Naive thymus-derived CD4-positive, alpha-beta T cell (primary cell): ENCODE data around the gene SCG5. TPM values are rescaled to one million over a fixed set of nuclear protein-coding genes. Genes with fewer than 3 reads are reported as not detected.
"Not testable (repeated sequence)": the region's sequence is repeated elsewhere in the genome, so short reads cannot be mapped to it uniquely, and the experiment has no call there.

Source experiments
- ATAC-seq: fragments of 150-1000 bp; cut with Tn5 transposase; 2 replicates; pipeline ENCODE4 v1.10.0; 2021; ENCODE audit warnings: mild to moderate bottlenecking, moderate library complexity
- CTCF ChIA-PET: fragments of 350-600 bp; sonication (Branson Sonifier 250); formaldehyde crosslinking; loops from one replicate; lab custom pipeline; 2021; ENCODE audit warnings: antibody characterized with exemption; lab: Charles Lee
- POLR2A ChIA-PET: fragments of 350-600 bp; sonication (Branson Sonifier 250); formaldehyde crosslinking; loops from one replicate; lab custom pipeline; 2021; ENCODE audit warnings: antibody characterized with exemption, inconsistent platforms; lab: Charles Lee
- DNase-seq, 9 donors: peaks; one replicate each; pipeline versions ENCODE4 v3.0.0 to v3.0.0-alpha.2; 2020 to 2022; ENCODE audit warnings: mixed read lengths in 1 of 9
- H3K27ac ChIP-seq: one replicate; pipeline ENCODE4 v1.7.0; 2013; ENCODE audit warnings: mild to moderate bottlenecking, low read depth, low read length, moderate library complexity
- H3K27me3 ChIP-seq, 2 donors: one replicate each; pipeline ENCODE4 v1.7.0; 2013; ENCODE audit warnings: low read length in 2 of 2, mild to moderate bottlenecking in 2 of 2, moderate library complexity in 2 of 2; ENCODE audit not compliant: control insufficient read depth in 2 of 2, insufficient read depth in 2 of 2
- H3K36me3 ChIP-seq, 3 experiments: 1 replicate in 2 of 3; 2 replicates in 1 of 3; pipeline ENCODE4 v1.7.0; 2013; ENCODE audit warnings: low read length in 3 of 3, mild to moderate bottlenecking in 3 of 3, moderate library complexity in 1 of 3; ENCODE audit not compliant: insufficient read depth in 3 of 3, control insufficient read depth in 2 of 3
- H3K4me1 ChIP-seq, 2 donors: one replicate each; pipeline ENCODE4 v1.7.0; 2013; ENCODE audit warnings: low read length in 2 of 2, mild to moderate bottlenecking in 2 of 2, moderate library complexity in 1 of 2; ENCODE audit not compliant: control insufficient read depth in 2 of 2, insufficient read depth in 2 of 2
- H3K4me3 ChIP-seq: 2 replicates; pipeline ENCODE4 v1.7.0; 2013; ENCODE audit warnings: mild to moderate bottlenecking, low read length
- H3K9me3 ChIP-seq, 3 experiments: 1 replicate in 2 of 3; 2 replicates in 1 of 3; pipeline ENCODE4 v1.7.0; 2013; ENCODE audit warnings: low read length in 3 of 3; ENCODE audit not compliant: control insufficient read depth in 2 of 3
- H3K27ac Mint-ChIP-seq, 9 donors: one replicate each; pipeline ENCODE4 v1.8.0; 2020 to 2022; ENCODE audit warnings: mixed read lengths in 9 of 9, mild to moderate bottlenecking in 8 of 9, moderate library complexity in 5 of 9, inconsistent platforms in 2 of 9
- H3K27me3 Mint-ChIP-seq, 5 donors: one replicate each; pipeline ENCODE4 v1.8.0; 2021 to 2022; ENCODE audit warnings: mixed read lengths in 5 of 5, mild to moderate bottlenecking in 1 of 5
- H3K36me3 Mint-ChIP-seq, 5 donors: one replicate each; pipeline ENCODE4 v1.8.0; 2020 to 2022; ENCODE audit warnings: mixed read lengths in 5 of 5, mild to moderate bottlenecking in 3 of 5, inconsistent platforms in 1 of 5
- H3K4me1 Mint-ChIP-seq, 7 donors: one replicate each; pipeline ENCODE4 v1.8.0; 2020 to 2022; ENCODE audit warnings: mixed read lengths in 7 of 7, mild to moderate bottlenecking in 3 of 7, inconsistent platforms in 1 of 7
- H3K4me3 Mint-ChIP-seq, 10 donors: one replicate each; pipeline ENCODE4 v1.8.0; 2020 to 2022; ENCODE audit warnings: mild to moderate bottlenecking in 10 of 10, mixed read lengths in 10 of 10, moderate library complexity in 6 of 10, inconsistent platforms in 2 of 10
- H3K9me3 Mint-ChIP-seq, 11 donors: one replicate each; pipeline ENCODE4 v1.8.0; 2020 to 2022; ENCODE audit warnings: mixed read lengths in 11 of 11, mild to moderate bottlenecking in 4 of 11, inconsistent platforms in 1 of 11, moderate library complexity in 1 of 11
- intact Hi-C, 2 donors: fragments of 100-400 bp; cut with micrococcal nuclease; formaldehyde crosslinking; loops; one replicate each; pipeline ENCODE4 v1.15.1; 2023
- polyA plus RNA-seq, 2 donors: library from polyadenylated mRNA; unstranded; fragments of 300-500 nt; fragmentation: Illumina TruSeq; gene quantifications; one replicate each; pipeline ENCODE4 v1.2.3, GENCODE V29; 2021
- total RNA-seq, 6 experiments: library from RNA in 5 of 6; stranded (reverse) in 5 of 6; gene quantifications; 1 replicate in 5 of 6; 2 replicates in 1 of 6; pipeline ENCODE4 v1.2.3 and lab custom pipeline; 2021 to 2026

Gene SCG5
- 1 to 10 TPM in 1 of 5 experiments, under 1 TPM in 3, not detected in 1; 0.37 to 2.8 (median 0.68) TPM for total RNA-seq
- polyA plus RNA-seq: under 1 TPM in 1 of 2 donors, not detected in 1; 0.49 TPM
- total RNA-seq (lab: John Stamatoyannopoulos, UW): not detected

DNA sequence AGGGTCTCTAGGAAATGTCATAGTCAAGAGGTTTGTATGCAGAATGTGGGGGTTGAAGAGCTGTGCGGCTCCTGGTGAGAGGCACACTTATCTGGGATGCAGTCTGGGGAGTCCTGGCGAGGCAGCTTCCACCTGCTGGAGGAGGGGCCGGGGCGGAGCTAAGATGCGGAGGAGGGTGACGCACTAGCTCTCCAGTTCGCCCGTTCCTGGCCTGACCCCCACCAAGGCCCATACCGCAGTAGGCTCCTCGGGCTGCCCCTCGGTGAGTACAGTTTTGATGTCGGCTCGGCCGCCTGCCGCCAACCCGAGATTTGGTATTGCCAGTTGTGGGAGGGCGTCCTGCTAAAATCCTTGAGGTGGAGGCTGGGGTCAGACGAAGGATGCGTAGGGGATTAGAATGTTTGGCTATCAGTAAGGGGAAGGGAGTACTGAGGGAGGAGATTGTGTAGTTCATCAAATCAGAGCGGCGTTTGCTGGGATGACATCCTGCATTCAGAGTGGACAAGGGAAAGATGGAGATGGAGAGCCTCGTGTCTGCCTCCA lies at the start of gene SCG5:
SCG5 (plus strand) TSS at position 194 of the 543 bp plus-strand sequence. CDS start 1,883 bp downstream, outside the sequence.
- Histone ChIP-seq H3K4me1 (no peaks in the 10 kb centered on the region), H3K27me3 (no peaks in the 10 kb centered on the region), H3K9me3 (no peaks in the 10 kb centered on the region), H3K36me3 (peaks cover 0 to 6% (median 0%) of the 10 kb centered on the region in 3 experiments), H3K4me3 (no peak within 1 kb of the TSS), H3K27ac (no peak within 1 kb of the TSS)
- DNase-seq: no peak
- no peaks in the 10 kb centered on the region for H3K9me3 Mint-ChIP-seq
- intact Hi-C loops: no loop called here
- peak within 1 kb of the TSS in 1 of 9 donors; percentile 1 for H3K27ac Mint-ChIP-seq
- ATAC-seq: no peak
- peak within 1 kb of the TSS in 3 of 10 donors; percentile 0 to 24 (median 15) for H3K4me3 Mint-ChIP-seq
- H3K27me3 Mint-ChIP-seq: peaks cover 0 to 15% (median 9%) of the 10 kb centered on the region in 5 donors
- H3K36me3 Mint-ChIP-seq: peaks cover 0 to 15% (median 5%) of the 10 kb centered on the region in 5 donors
- POLR2A ChIA-PET: no interaction called here
- peaks cover 0 to 12% (median 0%) of the 10 kb centered on the region in 7 donors for H3K4me1 Mint-ChIP-seq
- CTCF ChIA-PET: no interaction called here

- CTCF ChIA-PET, H3K36me3 ChIP-seq, DNase-seq, H3K27ac ChIP-seq, H3K4me3 Mint-ChIP-seq, H3K36me3 Mint-ChIP-seq, H3K9me3 ChIP-seq, POLR2A ChIA-PET, H3K9me3 Mint-ChIP-seq, intact Hi-C loops, H3K27ac Mint-ChIP-seq, H3K27me3 Mint-ChIP-seq, H3K27me3 ChIP-seq, ATAC-seq, H3K4me3 ChIP-seq, H3K4me1 ChIP-seq, H3K4me1 Mint-ChIP-seq: not testable (repeated sequence)
Observed at GRCh38 chr15:32593151-32593550, 48.4 kb upstream of the SCG5 start, which contains the start of gene GOLGA8N. GOLGA8N (plus strand) TSS chr15:32593456.

GRCh38 chr15:32609518-32609917 lies 32.0 kb upstream of the SCG5 start:
- DNase-seq, H3K27ac ChIP-seq, H3K27ac Mint-ChIP-seq, H3K36me3 Mint-ChIP-seq, H3K9me3 Mint-ChIP-seq, H3K4me1 Mint-ChIP-seq, H3K4me1 ChIP-seq, ATAC-seq, H3K4me3 Mint-ChIP-seq, H3K9me3 ChIP-seq, POLR2A ChIA-PET, CTCF ChIA-PET, intact Hi-C loops, H3K27me3 ChIP-seq, H3K4me3 ChIP-seq, H3K27me3 Mint-ChIP-seq, H3K36me3 ChIP-seq: not testable (repeated sequence)

DNA sequence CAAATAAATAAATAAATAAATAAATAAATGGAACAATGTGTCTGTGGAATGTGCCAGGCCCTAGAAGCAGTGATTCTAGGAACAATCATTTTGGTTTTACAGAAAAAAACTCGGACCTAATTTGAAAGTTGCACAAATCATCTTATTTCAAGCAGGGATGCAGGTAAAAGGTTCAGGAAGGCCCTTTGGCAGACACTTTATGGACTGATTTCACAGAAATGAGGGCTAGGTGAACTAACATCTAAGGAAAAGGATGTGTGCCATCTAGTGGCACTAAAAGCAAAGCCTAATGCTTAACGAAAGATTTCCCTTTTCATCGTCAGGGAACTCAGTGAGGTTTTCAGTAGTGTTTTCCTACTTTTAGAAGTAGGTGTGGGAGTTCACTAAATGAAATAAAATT lies 30.8 kb upstream of the SCG5 start:
- H3K27me3 Mint-ChIP-seq, H3K27ac ChIP-seq, H3K36me3 ChIP-seq, H3K36me3 Mint-ChIP-seq, H3K9me3 ChIP-seq, H3K27ac Mint-ChIP-seq, H3K9me3 Mint-ChIP-seq, H3K4me1 ChIP-seq, H3K4me3 ChIP-seq, intact Hi-C loops, CTCF ChIA-PET, H3K27me3 ChIP-seq, POLR2A ChIA-PET, H3K4me3 Mint-ChIP-seq: not testable (repeated sequence)
- peak; percentile 34 for ATAC-seq
- DNase-seq: peak in 5 of 9 donors; percentile 10 to 37 (median 35)
- peaks cover under 1 to 13% (median 9%) of the 10 kb centered on the region in 7 donors for H3K4me1 Mint-ChIP-seq

DNA sequence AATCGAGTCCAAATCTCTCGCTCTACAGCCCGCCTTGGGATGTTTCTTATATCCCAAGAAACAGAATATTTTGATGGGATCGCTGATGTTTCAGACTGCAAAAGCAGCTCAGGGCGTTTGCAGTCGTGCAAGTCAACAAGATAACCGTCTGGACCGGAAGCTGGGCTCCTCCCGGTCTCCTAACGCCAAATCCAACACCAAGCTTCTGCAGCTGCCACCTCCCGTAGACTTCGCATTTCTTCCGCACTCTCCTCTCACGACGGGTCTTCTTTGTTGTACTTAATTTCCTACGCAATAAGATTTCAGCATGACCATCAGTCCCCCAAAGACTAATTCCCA lies 26.8 kb upstream of the SCG5 start:
- POLR2A ChIA-PET: not testable (repeated sequence)
- H3K36me3 Mint-ChIP-seq: peaks cover 0 to 11% (median 0%) of the 10 kb centered on the region in 5 donors

DNA sequence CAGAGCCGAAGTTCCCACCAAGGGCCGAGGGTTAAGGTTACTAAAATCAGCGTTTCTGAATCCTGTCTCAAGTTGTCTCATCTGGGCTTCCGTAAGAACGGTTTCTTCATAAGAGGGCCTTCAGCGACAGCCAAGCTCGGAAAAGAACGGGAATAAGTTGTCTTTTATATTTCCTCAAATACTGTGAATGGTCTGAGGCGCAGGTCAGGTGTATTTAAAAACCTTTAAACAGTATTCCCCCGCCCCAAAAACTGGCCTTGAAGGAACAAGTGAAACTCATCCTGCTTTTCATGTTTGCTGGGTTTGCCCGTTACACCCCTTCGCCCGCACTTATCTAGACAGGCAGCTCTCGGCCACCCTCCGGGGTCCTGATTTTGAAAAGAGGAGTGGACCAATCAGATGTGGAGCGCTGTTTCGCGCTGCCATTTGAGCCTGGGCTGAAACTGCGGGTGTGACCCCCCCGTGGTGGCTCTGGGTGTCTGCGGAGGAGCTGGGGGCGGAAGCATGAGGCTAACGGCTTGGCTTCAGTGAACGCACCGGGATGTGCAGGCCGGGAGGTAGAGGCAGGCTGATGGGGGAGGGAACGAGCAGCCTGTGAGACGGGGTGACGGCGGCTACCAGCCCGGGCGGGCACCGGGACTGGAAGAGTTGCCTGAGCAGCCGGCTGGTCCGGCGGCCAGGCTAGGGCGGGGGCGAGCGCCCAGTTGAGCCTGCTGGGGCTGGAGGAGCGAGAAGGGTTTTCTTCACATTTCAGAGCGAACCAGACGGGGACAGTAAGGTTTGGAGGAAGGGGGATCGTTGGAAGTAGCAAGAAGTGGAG lies 26.2 kb upstream of the SCG5 start, which contains the start of gene ARHGAP11A:
ARHGAP11A (plus strand) TSS at position 454 of the 820 bp plus-strand sequence. CDS start 708 bp downstream, outside the sequence.
- H3K9me3 Mint-ChIP-seq: not testable (repeated sequence)
- ATAC-seq: peak; percentile 94

More for the DNA sequence above, 26.8 kb upstream of the SCG5 start:
- H3K4me3 Mint-ChIP-seq: peak overlapping the region; percentile 89 to 99 (median 96)
- peaks cover 9 to 20% (median 16%) of the 10 kb centered on the region in 7 donors for H3K4me1 Mint-ChIP-seq
- CTCF ChIA-PET, H3K27me3 Mint-ChIP-seq, H3K27me3 ChIP-seq, H3K9me3 Mint-ChIP-seq, H3K9me3 ChIP-seq, intact Hi-C loops, H3K4me1 ChIP-seq, H3K36me3 ChIP-seq: not testable (repeated sequence)
- DNase-seq (peak in 1 of 9 donors; percentile 45), ATAC-seq (peak; percentile 8)
- peak overlapping the region; percentile 86 to 99 (median 95) for H3K27ac Mint-ChIP-seq
- peak overlapping the region; percentile 75 for H3K27ac ChIP-seq
- H3K4me3 ChIP-seq: peak overlapping the region; percentile 92

More for the DNA sequence above, 26.2 kb upstream of the SCG5 start, which contains the start of gene ARHGAP11A:
- CTCF ChIA-PET, H3K9me3 ChIP-seq, H3K27me3 Mint-ChIP-seq, H3K36me3 ChIP-seq, H3K4me1 ChIP-seq, H3K27me3 ChIP-seq, POLR2A ChIA-PET, intact Hi-C loops: not testable (repeated sequence)
- H3K4me3 ChIP-seq: peak within 1 kb of the TSS; percentile 92
- Mint-ChIP-seq H3K27ac (peak within 1 kb of the TSS; percentile 93 to 99 (median 95)), H3K4me1 (peaks cover 9 to 20% (median 16%) of the 10 kb centered on the region in 7 donors), H3K36me3 (peaks cover 0 to 11% (median 0%) of the 10 kb centered on the region in 5 donors), H3K4me3 (peak within 1 kb of the TSS; percentile 93 to 99 (median 96))
- peak within 1 kb of the TSS; percentile 75 for H3K27ac ChIP-seq
- DNase-seq: peak; percentile 53 to 90 (median 86)
